ENCODE measurements around the gene EVI5.

The EVI5 gene

DNA sequence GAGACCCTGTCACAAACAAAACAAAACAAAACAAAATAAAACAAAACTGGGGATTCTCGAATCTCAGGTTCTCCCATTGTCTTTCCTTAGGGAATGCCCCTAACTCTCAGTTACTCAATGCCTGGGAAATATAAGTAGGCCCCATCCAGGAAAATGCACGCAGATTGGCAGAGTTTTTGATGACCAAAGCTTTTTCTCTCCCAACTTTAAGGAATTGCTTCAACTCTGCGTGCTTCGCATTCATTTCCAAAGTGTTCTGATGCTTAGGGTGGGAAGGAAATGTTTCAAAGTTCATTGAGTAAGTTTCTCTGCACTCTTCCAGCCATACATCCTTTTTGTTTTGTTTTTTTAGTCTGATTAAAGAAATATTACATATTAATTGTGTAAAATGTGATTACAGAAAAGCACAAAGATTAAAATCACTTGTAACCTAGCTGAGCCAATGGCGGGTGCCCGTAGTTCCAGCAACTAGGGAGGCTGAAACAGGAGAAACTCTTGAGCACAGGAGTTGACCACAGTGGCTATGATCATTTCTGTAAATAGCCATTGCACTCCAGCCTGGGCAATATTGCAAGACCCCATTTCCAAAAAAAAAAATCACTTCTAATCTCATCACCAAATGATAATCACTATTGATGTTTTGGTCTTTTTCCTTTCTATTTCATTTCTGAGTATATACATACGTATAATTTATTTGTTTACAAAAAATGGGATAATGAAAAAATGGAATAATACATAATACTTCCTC lies 18.4 kb upstream of the EVI5 start:
- Histone ChIP-seq H3K9me2 (replicated peaks; ENCODE audit: control insufficient read depth, low read length) (no peaks in the 10 kb centered on the region), H3K27me3 (ENCODE audit: control insufficient read depth, low read length) (no peaks in the 10 kb centered on the region), H3K36me3 (ENCODE audit: control insufficient read depth, low read length) (no peaks in the 10 kb centered on the region), H3K4me2 (ENCODE audit: low read length) (no peak overlapping the region), H3K9me3 (ENCODE audit: control insufficient read depth, insufficient read depth, low read length) (no peaks in the 10 kb centered on the region; the same call in 1 of the 2 replicates), H3F3A (ENCODE audit: control insufficient read depth, insufficient read depth) (no peaks in the 10 kb centered on the region), H3K4me1 (ENCODE audit: control insufficient read depth, low read length) (no peaks in the 10 kb centered on the region), H3K79me2 (ENCODE audit: control insufficient read depth, low read length) (no peaks in the 10 kb centered on the region), H4K20me1 (ENCODE audit: control insufficient read depth, insufficient read depth, low read depth, low read length) (no peaks in the 10 kb centered on the region), H3K4me3 (ENCODE audit: low read length) (no peak overlapping the region), H3K27ac (ENCODE audit: low read depth, low read length) (no peak overlapping the region)
- TF ChIP-seq EZH2phosphoT487 (IDR thresholded peaks at IDR 0.05; ENCODE audit: borderline replicate concordance, low read length) = no peak
- TF ChIP-seq, protein P1, sequence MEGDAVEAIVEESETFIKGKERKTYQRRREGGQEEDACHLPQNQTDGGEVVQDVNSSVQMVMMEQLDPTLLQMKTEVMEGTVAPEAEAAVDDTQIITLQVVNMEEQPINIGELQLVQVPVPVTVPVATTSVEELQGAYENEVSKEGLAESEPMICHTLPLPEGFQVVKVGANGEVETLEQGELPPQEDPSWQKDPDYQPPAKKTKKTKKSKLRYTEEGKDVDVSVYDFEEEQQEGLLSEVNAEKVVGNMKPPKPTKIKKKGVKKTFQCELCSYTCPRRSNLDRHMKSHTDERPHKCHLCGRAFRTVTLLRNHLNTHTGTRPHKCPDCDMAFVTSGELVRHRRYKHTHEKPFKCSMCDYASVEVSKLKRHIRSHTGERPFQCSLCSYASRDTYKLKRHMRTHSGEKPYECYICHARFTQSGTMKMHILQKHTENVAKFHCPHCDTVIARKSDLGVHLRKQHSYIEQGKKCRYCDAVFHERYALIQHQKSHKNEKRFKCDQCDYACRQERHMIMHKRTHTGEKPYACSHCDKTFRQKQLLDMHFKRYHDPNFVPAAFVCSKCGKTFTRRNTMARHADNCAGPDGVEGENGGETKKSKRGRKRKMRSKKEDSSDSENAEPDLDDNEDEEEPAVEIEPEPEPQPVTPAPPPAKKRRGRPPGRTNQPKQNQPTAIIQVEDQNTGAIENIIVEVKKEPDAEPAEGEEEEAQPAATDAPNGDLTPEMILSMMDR (IDR thresholded peaks at IDR 0.05; ENCODE audit: low read depth, low read length, poor library complexity, severe bottlenecking) = no peak

DNA sequence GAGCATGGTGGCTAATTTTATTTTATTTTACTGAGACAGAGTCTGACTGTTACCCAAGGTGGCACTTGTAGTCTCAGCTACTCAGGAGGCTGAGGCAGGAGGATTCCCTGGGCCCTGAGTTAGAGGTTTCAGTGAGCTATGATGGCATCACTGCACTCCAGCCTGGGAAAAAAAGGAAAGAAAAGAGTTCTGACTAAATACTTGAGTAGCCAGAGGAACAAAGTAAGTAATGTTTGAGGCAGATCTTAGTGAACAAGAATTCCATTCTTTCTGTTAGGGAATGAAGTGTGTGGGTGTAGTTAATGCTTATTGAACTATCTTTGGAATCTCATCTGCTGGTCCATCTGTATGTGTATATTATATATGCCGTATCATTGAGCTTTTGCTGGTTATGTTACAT lies 13.1 kb upstream of the EVI5 start:
- Histone ChIP-seq H3K36me3 (ENCODE audit: control insufficient read depth, low read length) (no peaks in the 10 kb centered on the region), H3K27ac (ENCODE audit: low read depth, low read length) (no peak overlapping the region), H3K4me2 (ENCODE audit: low read length) (no peak overlapping the region), H3K9me3 (ENCODE audit: control insufficient read depth, insufficient read depth, low read length) (no peaks in the 10 kb centered on the region), H3K79me2 (ENCODE audit: control insufficient read depth, low read length) (no peaks in the 10 kb centered on the region), H3K4me1 (ENCODE audit: control insufficient read depth, low read length) (no peaks in the 10 kb centered on the region), H3K9me2 (replicated peaks; ENCODE audit: control insufficient read depth, low read length) (no peaks in the 10 kb centered on the region), H3F3A (ENCODE audit: control insufficient read depth, insufficient read depth) (no peaks in the 10 kb centered on the region), H3K4me3 (ENCODE audit: low read length) (no peak overlapping the region), H4K20me1 (ENCODE audit: control insufficient read depth, insufficient read depth, low read depth, low read length) (no peaks in the 10 kb centered on the region), H3K27me3 (ENCODE audit: control insufficient read depth, low read length) (peaks cover 12% of the 10 kb centered on the region)
- TF ChIP-seq EZH2phosphoT487 (IDR thresholded peaks at IDR 0.05; ENCODE audit: borderline replicate concordance, low read length) = no peak
- TF ChIP-seq, protein P1 (IDR thresholded peaks at IDR 0.05; ENCODE audit: low read depth, low read length, poor library complexity, severe bottlenecking) = no peak

DNA sequence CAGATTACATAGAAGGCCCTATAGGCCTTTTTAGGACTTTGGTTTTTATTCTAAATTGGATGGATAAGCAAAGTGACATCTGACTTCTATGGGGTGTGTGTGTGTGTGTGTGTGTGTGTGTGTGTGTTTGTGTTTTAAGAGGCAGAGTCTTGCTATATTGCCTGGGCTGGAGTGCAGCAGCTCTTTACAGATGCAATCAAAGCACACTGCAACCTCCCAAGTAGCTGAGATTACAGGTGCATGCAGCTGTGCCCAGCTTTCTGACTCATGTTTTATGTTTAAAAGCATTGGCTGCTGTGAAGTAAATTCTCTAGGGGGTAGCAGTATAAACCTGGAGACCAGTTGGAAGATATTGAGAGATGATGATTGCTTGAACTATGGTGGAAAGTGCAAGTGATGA lies 12.4 kb upstream of the EVI5 start:
- H3K79me2 ChIP-seq (ENCODE audit: control insufficient read depth, low read length) = no peaks in the 10 kb centered on the region
- no peaks in the 10 kb centered on the region for H3K36me3 ChIP-seq (ENCODE audit: control insufficient read depth, low read length)
- TF ChIP-seq, protein P1 (IDR thresholded peaks at IDR 0.05; ENCODE audit: low read depth, low read length, poor library complexity, severe bottlenecking) = no peak
- TF ChIP-seq EZH2phosphoT487 (IDR thresholded peaks at IDR 0.05; ENCODE audit: borderline replicate concordance, low read length) = no peak
- no peak overlapping the region for H3K27ac ChIP-seq (ENCODE audit: low read depth, low read length)
- H4K20me1 ChIP-seq (ENCODE audit: control insufficient read depth, insufficient read depth, low read depth, low read length) = no peaks in the 10 kb centered on the region
- H3F3A ChIP-seq (ENCODE audit: control insufficient read depth, insufficient read depth) = no peaks in the 10 kb centered on the region
- H3K4me3 ChIP-seq (ENCODE audit: low read length) = no peak overlapping the region
- H3K4me1 ChIP-seq (ENCODE audit: control insufficient read depth, low read length) = no peaks in the 10 kb centered on the region
- no peak overlapping the region for H3K4me2 ChIP-seq (ENCODE audit: low read length)
- H3K27me3 ChIP-seq (ENCODE audit: control insufficient read depth, low read length) = peaks cover 13% of the 10 kb centered on the region
- H3K9me3 ChIP-seq (ENCODE audit: control insufficient read depth, insufficient read depth, low read length) = no peaks in the 10 kb centered on the region
- H3K9me2 ChIP-seq (replicated peaks; ENCODE audit: control insufficient read depth, low read length) = no peaks in the 10 kb centered on the region
